ENCODE measurements around the gene JAG2.

DNA sequence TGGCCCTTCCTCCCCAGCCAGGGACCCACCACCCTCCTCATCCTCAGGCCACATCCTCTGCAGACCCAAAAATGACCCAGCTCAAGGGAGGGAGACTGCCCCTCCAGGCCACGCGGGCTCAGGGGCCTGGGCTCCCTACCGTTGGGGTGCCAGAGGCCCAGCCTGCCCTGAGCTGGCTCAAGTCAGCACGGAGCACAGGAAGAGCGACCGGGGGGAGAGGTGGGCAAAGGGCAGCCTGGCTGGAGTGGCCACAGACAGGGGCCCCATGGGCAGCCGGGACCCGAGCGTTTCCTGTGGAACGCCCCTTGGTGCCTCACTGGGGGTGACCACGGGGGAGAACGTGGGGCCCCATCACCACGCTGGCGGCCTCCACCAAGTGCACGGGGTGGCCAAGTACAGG, 10.7 kb downstream of the JAG2 start:
- TF ChIP-seq, protein P1, sequence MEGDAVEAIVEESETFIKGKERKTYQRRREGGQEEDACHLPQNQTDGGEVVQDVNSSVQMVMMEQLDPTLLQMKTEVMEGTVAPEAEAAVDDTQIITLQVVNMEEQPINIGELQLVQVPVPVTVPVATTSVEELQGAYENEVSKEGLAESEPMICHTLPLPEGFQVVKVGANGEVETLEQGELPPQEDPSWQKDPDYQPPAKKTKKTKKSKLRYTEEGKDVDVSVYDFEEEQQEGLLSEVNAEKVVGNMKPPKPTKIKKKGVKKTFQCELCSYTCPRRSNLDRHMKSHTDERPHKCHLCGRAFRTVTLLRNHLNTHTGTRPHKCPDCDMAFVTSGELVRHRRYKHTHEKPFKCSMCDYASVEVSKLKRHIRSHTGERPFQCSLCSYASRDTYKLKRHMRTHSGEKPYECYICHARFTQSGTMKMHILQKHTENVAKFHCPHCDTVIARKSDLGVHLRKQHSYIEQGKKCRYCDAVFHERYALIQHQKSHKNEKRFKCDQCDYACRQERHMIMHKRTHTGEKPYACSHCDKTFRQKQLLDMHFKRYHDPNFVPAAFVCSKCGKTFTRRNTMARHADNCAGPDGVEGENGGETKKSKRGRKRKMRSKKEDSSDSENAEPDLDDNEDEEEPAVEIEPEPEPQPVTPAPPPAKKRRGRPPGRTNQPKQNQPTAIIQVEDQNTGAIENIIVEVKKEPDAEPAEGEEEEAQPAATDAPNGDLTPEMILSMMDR (IDR thresholded peaks at IDR 0.05) = no peak
- TF ChIP-seq POLR2A (IDR thresholded peaks at IDR 0.05) (no peak), EP300 (IDR thresholded peaks at IDR 0.05) (no peak), POLR2AphosphoS5 (IDR thresholded peaks at IDR 0.05) (no peak)

All from suprapubic skin (tissue), 4 donors.